ENCODE data around the gene ZNF679.
"Not testable (repeated sequence)": the region's sequence is repeated elsewhere in the genome, so short reads cannot be mapped to it uniquely, and the experiment has no call there.

The ZNF679 gene

GRCh38 chr7:64228174-64228573 lies at the start of gene ZNF679:
Gene ZNF679 (plus strand): TSS chr7:64228474. CDS start chr7:64249118, 20,644 bp downstream.
- DNase-seq (ENCODE audit: low read depth, low spot score), result not testable (repeated sequence)

- no peak for DNase-seq (ENCODE audit: low read depth, low spot score)
Observed at GRCh38 chr7:64180989-64181388, 47.3 kb upstream of the ZNF679 start.

GRCh38 chr7:64181586-64181985 lies 46.7 kb upstream of the ZNF679 start:
- no peak for DNase-seq (ENCODE audit: low read depth, low spot score)

- no peak for DNase-seq (ENCODE audit: low read depth, low spot score)
Observed at GRCh38 chr7:64182036-64182790, 46.1 kb upstream of the ZNF679 start.

DNA sequence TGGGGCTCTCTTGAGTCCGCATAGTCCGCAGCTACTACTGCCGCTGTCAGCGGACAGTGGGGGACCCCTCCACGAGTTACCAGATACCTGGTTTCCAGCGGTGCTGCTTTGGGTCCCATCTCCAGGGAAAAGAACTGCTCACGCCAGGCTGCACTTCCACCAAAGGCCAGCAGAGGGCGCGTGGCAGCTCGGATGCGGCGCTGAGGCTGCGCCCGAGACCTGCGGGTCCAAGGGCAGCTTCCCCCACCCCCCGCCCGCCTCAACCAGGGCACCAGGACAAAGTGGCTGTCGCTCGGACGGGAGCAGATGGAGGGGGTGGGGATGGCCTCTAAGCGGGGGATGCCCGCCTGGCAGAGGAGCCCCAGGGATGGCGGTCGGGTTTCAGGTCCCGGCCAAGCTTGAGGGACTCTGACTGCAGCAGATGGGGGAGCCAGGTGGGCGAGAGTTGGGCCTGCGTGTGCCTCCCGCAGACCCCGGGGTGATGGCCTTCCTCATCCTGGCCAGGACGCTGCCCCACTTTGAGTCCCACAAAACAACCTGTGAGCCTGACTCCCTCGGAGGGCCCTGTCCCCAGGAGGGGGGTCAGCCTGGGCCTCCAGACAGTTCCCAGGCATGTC lies 45.0 kb upstream of the ZNF679 start:
- no peak for DNase-seq (ENCODE audit: low read depth, low spot score)

GRCh38 chr7:64183827-64184372 lies 44.4 kb upstream of the ZNF679 start:
- DNase-seq (ENCODE audit: low read depth, low spot score), result no peak

DNA sequence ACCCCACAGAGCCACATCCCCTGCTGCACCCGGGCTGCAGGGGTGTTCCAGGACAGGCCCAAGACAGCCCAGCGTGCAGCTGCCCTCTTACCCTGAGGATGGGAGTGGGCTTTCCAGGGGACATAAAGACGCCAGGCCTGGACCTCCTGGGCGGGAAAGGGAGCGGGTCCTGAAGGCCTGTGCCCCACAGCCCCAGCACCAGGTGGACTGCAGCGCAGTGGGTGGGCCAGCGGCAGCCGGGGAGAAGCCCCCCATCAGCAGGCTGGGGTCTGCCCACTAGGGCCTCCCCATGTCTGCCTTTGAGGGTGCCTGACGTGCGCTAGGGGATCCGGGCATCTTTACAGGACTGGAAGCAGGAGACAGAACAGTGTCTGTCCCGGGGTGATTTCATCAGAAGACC lies 43.9 kb upstream of the ZNF679 start:
- DNase-seq (ENCODE audit: low read depth, low spot score), result no peak

DNA sequence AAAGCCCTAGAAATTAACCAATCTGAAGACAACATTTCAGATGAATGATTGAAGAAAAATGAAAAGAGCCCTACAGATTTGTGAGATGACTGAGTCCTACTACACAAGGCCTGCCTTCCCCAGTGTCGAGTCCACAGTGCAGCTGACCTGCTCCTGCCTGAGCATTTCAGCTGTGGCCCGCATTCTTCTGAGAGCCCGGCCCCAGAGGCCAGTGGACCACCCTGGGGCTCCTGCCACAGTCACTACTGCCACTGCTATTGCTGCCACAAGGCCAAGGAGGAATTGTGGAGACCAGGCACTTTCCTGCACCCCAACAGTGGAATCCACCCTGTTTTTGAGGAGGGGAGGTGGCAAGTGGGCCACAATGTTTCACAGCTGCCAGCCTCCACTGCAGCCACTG lies 40.9 kb upstream of the ZNF679 start:
- no peak for DNase-seq (ENCODE audit: low read depth, low spot score)

GRCh38 chr7:64192148-64192704 lies 36.0 kb upstream of the ZNF679 start:
- no peak for DNase-seq (ENCODE audit: low read depth, low spot score)

- DNase-seq (ENCODE audit: low read depth, low spot score), result no peak
Observed at GRCh38 chr7:64192775-64193174, 35.5 kb upstream of the ZNF679 start.

DNA sequence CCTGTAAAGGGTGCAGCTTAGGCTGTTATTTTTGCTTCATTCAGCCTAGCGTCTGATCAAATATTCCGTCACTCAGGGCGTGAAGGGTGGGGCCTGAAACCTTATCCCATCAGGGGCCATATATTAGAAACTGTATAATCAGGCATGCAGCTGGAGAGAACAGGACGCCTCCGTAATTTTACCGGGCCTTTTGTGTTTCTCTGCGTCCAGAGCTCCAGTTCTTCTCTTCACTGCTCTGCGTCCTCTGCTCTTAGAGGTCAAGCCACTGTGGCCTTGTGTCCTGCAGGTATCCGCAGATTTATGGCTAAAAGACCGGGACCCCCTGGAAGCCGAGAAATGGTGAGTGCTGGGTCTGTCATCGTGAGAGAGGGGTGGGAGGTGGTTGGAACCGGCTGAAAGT lies 21.4 kb upstream of the ZNF679 start, which contains the start of gene ZNF735:
ZNF735 (plus strand) TSS at position 301 of the 400 bp plus-strand sequence; CDS start at position 301, 0 bp downstream.
- DNase-seq (ENCODE audit: low read depth, low spot score), result no peak

GRCh38 chr7:64219710-64220298 lies 8.5 kb upstream of the ZNF679 start:
- not testable (repeated sequence) for DNase-seq (ENCODE audit: low read depth, low spot score)

- DNase-seq (ENCODE audit: low read depth, low spot score), result no peak
Observed at GRCh38 chr7:64223366-64223765, 4.9 kb upstream of the ZNF679 start.

GRCh38 chr7:64266341-64266919 lies 38.2 kb downstream of the ZNF679 start:
- no peak for DNase-seq (ENCODE audit: low read depth, low spot score)

GRCh38 chr7:64277630-64278029 lies 49.4 kb downstream of the ZNF679 start:
- DNase-seq (ENCODE audit: low read depth, low spot score), result no peak

- DNase-seq (ENCODE audit: low read depth, low spot score), result no peak
Observed at GRCh38 chr7:64294701-64295420, 66.6 kb downstream of the ZNF679 start.

DNA sequence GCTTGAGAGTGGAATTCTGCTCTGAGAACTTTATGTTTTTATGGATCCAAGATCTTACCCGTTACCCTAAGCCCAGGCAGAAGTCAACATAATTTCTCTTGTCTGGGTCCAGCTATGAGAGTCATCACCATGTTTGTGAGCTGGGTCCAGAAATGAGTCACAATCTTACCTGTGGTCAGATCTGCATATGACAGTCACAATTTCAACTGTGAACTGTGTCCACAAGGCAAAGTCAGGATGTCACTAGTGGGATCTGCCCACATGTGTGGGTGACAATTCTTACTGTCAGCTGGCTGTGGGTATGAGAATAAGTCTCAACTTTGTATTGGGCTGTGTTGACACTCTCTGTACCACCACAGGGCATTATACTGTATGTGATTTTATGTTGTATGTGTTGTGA lies 69.1 kb downstream of the ZNF679 start:
- not testable (repeated sequence) for DNase-seq (ENCODE audit: low read depth, low spot score)

GRCh38 chr7:64300641-64301405 lies 72.5 kb downstream of the ZNF679 start:
- DNase-seq (ENCODE audit: low read depth, low spot score), result no peak

DNA sequence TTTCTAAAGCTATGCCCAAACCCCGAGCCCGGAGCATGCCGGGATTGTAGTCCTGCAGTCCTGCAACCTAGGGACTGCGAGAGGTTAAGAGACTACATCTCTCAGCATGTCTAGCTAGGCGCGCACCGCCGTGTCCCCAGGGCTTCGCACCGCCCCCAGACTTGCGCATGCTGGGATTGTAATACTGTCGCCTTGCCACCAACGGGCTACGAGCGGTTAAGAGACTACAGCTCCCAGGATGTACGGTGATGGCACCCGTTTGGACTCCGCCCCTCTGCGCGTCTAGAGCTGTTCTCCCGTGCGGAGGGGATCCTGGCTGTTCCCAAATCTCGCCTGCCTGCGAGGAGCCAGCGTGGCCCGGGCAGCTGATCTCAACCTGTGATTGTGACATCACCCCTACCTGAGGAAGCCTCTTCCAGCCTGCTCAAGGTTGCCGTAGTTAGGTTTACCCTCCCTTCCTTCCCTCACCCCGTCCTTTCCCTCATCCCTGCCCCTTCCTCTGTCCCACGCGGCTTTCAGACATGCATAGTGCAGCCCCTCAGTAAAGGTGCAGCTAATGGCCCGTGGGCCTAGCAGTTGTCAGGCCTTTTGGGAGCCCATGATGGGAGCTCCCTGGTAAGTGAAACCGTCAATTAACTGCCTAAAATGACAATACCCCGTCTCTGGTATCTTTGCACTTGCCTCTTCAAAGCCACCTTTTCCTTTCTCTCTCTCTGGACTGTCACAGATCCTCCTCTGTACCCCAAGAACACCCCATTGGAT lies 79.2 kb downstream of the ZNF679 start:
- DNase-seq (ENCODE audit: low read depth, low spot score), result peak; percentile 89

GRCh38 chr7:64308016-64308270 lies 79.7 kb downstream of the ZNF679 start:
- no peak for DNase-seq (ENCODE audit: low read depth, low spot score)
